Inflammatory macrophage treated with lipopolysaccharide for 4 hours (primary cell): ENCODE data around the gene ATP5F1A.
"Not testable (repeated sequence)": the region's sequence is repeated elsewhere in the genome, so short reads cannot be mapped to it uniquely, and the experiment has no call there.

Source experiments
- DNase-seq: peaks from one replicate; pipeline ENCODE4 v3.0.0-alpha.2; 2020

ATP5F1A gene

DNA sequence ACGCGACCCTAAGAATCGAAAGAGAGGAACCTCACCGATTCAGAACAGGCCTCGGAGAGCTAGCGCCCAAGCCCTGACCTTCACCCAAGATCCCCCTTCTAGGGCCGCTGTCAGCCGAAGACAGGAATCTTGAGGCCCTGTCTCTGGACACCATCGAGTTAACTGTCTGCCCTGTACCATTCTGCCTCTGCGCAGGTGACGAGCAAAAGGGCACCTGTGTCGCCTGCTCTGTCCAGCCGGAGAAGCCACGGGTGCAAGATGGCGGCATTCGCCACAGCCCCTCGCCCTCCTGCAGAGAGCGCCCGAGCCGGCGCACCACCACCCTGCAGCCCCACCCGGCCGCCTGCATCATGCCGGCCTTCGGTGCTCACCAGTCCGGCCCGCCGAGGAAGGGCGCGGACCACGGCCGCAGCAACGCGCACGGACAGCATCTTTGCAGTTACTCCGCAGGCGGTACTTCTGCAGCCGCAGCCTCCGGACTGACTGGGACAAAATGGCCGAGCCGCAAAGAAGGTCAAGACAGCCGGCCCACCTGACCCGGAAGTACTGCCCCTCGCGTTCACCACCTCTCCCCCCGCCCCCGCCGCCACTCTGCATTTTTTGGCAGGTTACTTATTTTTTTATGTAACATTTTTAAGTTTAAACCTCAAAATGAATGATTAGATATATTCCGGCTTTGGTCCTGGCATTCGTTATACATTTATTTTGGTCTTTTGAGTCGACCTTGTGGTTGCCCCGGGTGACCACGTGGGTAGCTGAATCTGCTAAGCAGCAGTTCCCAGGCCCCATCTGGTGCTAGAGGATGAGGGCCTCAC is at the start of gene ATP5F1A:
Gene ATP5F1A, minus strand, starts transcription at position 496 of the 815 bp plus-strand sequence. Its CDS starts 65 bp downstream, at position 431.
- peak; percentile 85 for DNase-seq

GRCh38 chr18:46141199-46141598 is 43.1 kb upstream of the ATP5F1A start:
- peak; percentile 7 for DNase-seq

DNA sequence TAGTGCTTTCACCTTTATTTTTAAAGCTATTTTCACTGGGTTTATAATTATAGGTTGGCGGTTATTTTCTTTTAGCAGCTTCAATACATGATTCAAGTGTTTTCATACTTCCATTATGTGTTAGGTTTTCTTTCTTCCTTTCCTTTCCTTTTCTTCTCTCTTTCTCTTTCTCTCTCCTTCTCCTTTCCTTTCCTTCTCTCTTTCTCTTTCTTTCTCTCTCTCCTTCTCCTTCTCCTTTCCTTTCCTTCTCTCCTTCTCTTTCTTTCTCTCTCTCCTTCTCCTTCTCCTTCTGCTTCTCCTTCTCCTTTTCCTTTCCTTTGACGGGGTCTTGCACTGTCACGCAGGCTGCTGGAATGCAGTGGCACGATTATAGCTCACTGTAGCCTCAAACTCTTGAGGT is 42.1 kb upstream of the ATP5F1A start:
- DNase-seq = no peak

DNA sequence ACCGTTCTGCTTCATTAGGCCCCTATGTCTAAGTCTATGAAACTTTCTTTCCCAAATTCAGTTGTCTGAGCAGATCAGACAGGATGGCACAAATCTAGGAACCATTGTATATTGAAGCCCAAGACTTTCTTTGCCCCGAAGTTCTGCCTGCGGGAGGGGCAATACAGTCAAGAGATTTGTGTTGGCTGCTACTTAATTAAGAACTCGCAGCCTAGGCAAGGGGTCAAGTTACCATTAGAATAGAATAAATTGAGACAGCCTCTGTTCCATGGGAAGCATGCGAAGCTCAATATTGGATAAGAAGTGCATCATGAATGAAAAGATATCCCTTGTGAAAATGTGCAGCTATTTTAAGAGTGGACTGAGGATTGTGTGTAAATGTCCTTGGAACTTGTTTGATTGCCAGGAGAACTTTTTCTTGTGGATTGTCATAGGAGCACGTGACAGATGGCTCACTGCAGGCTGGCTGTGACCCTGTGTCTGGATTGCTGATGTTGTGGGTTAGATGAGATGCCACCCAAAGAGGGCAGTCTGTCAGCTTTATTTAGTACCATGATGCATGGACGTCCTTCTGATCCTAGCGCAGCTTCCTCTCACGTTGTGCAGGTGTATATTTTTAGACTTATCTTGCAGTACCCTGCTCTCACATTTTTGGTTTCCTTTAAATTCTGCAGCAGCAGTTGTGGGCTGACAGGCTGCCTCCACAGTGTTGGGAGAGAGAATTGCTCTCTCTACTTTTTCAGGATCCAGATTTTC is 37.0 kb upstream of the ATP5F1A start:
- DNase-seq = no peak

DNA sequence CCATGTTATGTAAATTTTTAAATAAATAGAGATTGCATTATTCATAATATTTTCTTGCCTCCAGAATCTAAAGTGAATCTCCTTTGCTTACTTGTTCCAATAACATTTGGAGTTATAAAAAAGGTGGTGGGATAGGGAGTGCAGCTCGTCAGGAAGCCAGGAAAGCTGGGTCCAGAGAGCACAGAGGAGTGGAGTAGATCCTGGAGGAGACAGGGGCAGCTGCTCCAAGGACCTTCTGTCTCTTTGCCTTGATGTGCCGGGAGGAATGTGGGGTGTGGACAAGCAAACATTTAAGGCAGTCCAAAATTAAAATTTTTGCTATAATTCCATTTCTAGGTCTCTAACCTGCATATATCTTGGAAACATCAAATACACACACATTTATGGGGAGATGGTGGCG is 35.4 kb upstream of the ATP5F1A start:
- DNase-seq = no peak

- DNase-seq = not testable (repeated sequence)
These were observed 32.5 kb upstream of the ATP5F1A start for GRCh38 chr18:46130549-46130948.

- no peak for DNase-seq
These were observed 32.0 kb upstream of the ATP5F1A start for GRCh38 chr18:46130061-46130460.

DNA sequence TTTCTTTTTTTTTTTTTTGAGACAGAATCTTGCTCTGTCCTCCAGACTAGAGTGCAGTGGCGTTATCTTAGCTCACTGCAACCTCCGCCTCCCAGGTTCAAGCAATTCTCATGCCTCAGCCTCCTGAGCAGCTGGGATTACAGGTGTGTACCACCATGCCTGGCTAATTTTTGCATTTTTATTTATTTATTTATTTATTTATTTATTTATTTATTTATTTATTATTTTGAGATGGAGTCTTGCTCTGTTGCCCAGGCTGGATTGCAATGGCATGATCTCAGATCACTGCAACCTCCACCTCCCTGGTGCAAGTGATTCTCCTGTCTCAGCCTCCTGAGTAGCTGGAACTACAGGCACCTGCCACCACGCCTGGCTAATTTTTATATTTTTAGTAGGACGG is 28.5 kb upstream of the ATP5F1A start:
- not testable (repeated sequence) for DNase-seq

- DNase-seq = no peak
These were observed 15.7 kb upstream of the ATP5F1A start for GRCh38 chr18:46113751-46114150.

- no peak for DNase-seq
These were observed 12.3 kb upstream of the ATP5F1A start for GRCh38 chr18:46110406-46110805.

DNA sequence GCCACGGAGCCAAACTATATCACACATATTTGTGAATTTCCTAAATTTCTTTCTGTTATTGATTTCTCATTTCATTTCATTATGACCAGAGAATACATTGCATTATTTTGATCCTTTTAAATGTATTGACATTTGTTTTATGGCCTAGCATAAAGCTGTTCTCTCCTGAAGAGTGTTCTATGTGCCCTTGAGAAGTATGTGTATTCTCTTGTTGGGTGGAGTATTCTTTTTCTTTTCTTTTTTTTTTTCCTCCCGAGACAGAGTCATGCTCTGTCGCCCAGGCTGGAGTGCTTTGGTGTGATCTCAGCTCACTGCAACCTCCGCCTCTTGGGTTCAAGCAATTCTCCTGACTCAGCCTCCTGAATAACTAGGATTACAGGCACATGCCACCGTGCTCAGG is 11.3 kb upstream of the ATP5F1A start:
- no peak for DNase-seq

- DNase-seq = peak; percentile 79
These were observed 6.2 kb upstream of the ATP5F1A start, which contains the start of gene HAUS1 for GRCh38 chr18:46104128-46104911. Gene HAUS1 (plus strand): TSS chr18:46104385. CDS start chr18:46104412, 27 bp downstream.

DNA sequence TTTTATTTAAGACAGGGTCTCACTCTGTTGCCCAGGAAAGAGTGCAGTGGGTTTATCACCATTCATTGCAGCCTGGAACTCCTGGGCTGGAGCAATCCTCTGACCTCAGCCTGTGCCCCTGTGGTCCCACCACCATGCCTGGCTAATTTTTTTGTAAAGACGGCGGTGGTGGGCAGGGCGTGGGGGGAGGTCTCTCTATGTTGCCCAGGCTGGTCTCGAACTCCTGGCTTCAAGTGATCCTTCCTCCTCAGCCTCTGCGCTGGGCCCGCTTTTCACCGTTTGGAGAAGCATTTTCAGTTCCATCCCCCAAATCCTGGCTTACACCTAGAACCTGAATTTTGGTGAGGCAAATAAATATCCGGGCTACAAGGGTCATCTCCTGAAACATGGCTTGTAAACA is 1.4 kb upstream of the ATP5F1A start:
- DNase-seq = no peak

DNA sequence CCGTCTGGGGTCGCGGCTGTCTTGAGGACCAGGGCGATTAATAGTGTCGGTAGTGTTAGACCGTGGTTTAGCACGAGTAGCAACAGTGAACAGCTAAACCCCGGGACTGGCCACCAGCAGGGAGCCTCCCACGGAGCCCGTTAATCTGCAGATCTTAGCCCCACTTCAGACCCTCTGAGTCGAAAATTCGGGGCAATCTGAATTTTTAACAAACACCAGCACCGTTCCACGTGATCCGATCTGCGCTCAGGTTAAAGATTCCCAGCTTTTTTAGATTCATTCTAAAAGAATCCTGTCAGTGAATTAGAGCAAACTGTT is 479 bp upstream of the ATP5F1A start:
- no peak for DNase-seq

GRCh38 chr18:46097431-46097800 is 680 bp downstream of the ATP5F1A start:
- DNase-seq = no peak

- DNase-seq = peak; percentile 3
These were observed 1.3 kb downstream of the ATP5F1A start for GRCh38 chr18:46096651-46097300.

DNA sequence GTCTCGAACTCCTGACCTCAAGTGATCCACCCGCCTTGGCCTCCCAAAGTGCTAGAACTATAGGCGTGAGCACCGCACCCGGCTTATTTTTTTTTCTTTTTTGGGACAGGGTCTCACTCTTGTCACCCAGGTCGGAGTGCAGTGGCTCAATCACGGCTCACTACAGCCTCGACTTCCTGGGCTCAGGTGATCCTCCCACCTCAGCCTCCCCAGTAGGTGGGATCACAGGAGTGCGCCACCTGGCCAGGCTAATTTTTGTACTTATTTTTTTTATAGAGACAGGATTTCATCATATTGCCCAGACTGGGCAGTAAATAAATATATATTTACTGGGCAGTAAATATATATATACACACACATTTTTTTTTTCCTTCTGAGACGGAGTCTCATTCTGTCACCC is 2.6 kb downstream of the ATP5F1A start:
- DNase-seq = no peak

GRCh38 chr18:46088501-46088900 is 9.6 kb downstream of the ATP5F1A start:
- not testable (repeated sequence) for DNase-seq

- DNase-seq = no peak
These were observed 13.7 kb downstream of the ATP5F1A start for GRCh38 chr18:46084431-46084830.

DNA sequence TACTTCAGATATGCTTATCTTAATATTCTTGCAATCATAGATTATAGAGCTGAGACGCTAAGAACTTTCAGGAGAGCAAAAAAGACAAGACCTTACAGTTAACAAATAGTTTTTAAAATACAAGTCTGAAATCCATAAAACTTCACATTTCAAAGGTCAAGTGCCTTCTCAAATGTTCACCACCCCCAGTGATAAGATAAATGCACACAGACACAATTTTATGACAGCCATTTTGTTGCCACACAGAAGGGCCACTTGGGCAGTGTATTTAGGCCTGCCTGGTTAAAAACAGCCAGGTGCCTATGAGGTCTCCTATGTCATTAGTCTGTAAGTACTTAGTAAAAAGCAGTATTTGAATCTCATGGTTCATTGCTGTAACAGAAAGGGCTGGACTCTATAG is 17.9 kb downstream of the ATP5F1A start:
- no peak for DNase-seq

- no peak for DNase-seq
These were observed 18.8 kb downstream of the ATP5F1A start for GRCh38 chr18:46079336-46079735.

DNA sequence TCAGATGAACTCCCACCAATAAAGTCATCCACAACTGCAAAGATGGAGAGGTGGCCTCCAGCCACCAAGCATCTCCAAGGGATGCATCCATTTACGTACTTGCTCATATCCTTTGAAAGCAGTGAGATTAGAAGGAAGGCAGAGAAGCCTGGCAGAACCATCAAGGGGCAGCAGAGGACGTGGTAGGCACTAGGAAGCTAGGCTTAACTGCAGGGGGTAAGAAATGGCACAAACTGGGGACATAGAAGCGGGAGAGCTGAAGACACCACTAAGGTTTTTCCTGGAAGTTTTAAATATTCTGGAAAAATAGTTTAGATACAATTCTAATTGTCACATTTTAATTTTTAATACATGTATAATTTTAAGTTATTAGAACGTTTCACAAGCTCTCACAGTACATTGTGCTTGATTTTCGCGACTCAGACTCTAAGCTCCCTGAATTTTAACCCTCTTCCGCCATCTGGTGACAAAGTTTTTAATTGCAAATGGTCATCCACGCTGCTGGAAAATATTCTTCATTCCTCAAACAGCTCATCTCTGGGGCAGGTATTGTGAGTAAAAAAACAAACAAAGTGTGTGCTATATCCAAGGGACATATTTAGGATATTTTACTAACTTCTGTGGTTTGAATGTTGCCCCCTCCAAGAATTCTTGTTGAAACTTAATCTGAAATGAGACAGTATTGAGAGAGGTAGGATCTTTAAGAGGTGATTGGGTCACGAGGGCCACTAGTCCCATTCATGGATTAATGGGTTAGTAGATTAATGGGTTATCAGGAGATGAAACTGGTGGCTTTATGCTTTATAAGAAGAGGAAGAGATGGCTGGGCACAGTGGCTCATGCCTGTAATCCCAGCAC is 24.4 kb downstream of the ATP5F1A start:
- peak; percentile 73 for DNase-seq
